Lower leg skin (tissue), 3 donors: ENCODE results near the gene CCDC198.

Source experiments
- CTCF ChIP-seq, 3 donors: fragments of 450-650 bp; IDR thresholded peaks; one replicate each; pipeline ENCODE4 v1.5.1; 2016; ENCODE audit warnings: antibody characterized with exemption in 3 of 3, mild to moderate bottlenecking in 3 of 3, moderate library complexity in 2 of 3
- POLR2A ChIP-seq, 2 donors: fragments of 450-650 bp; IDR thresholded peaks; one replicate each; pipeline ENCODE4 v1.6.1; 2016 to 2017; ENCODE audit warnings: antibody characterized with exemption in 2 of 2, mild to moderate bottlenecking in 1 of 2, moderate library complexity in 1 of 2

- no peak for TF ChIP-seq POLR2A (IDR thresholded peaks at IDR 0.05)
- TF ChIP-seq CTCF (IDR thresholded peaks at IDR 0.05), result no peak
Observed at GRCh38 chr14:57501039-57501557, 7.4 kb upstream of the CCDC198 start.
